ENCODE data around the gene LOXL1.

The LOXL1 gene

GRCh38 chr15:73949496-73949895, 23.2 kb downstream of the LOXL1 start:
- Histone ChIP-seq H3K4me3 (ENCODE audit: low read depth, low read length) (no peak overlapping the region), H3K36me3 (no peaks in the 10 kb centered on the region), H3K27me3 (no peaks in the 10 kb centered on the region), H3K4me1 (peaks cover 21% of the 10 kb centered on the region), H3K9me3 (no peaks in the 10 kb centered on the region)
- DNase-seq: no peak
- no peak for TF ChIP-seq CTCF (IDR thresholded peaks at IDR 0.05; ENCODE audit: low read depth, low read length)

- Histone ChIP-seq H3K9me3 (no peaks in the 10 kb centered on the region), H3K4me3 (ENCODE audit: low read depth, low read length) (no peak overlapping the region), H3K27me3 (no peaks in the 10 kb centered on the region), H3K4me1 (peaks cover 16% of the 10 kb centered on the region), H3K36me3 (no peaks in the 10 kb centered on the region)
- no peak for TF ChIP-seq CTCF (IDR thresholded peaks at IDR 0.05; ENCODE audit: low read depth, low read length)
- DNase-seq: no peak
Measured at GRCh38 chr15:73950479-73950830, 24.2 kb downstream of the LOXL1 start.

- Histone ChIP-seq H3K4me3 (ENCODE audit: low read depth, low read length) (no peak overlapping the region), H3K27me3 (no peaks in the 10 kb centered on the region), H3K36me3 (no peaks in the 10 kb centered on the region), H3K4me1 (peaks cover 16% of the 10 kb centered on the region), H3K9me3 (no peaks in the 10 kb centered on the region)
- DNase-seq: peak; percentile 97
- TF ChIP-seq CTCF (IDR thresholded peaks at IDR 0.05; ENCODE audit: low read depth, low read length): peak; percentile 90
Measured at GRCh38 chr15:73950831-73951561, 24.7 kb downstream of the LOXL1 start.

- no peaks in the 10 kb centered on the region for H3K27me3 ChIP-seq
- H3K4me1 ChIP-seq: peaks cover 16% of the 10 kb centered on the region
- no peaks in the 10 kb centered on the region for H3K36me3 ChIP-seq
- no peak overlapping the region for H3K4me3 ChIP-seq (ENCODE audit: low read depth, low read length)
- DNase-seq: no peak
- TF ChIP-seq CTCF (IDR thresholded peaks at IDR 0.05; ENCODE audit: low read depth, low read length): no peak
- no peaks in the 10 kb centered on the region for H3K9me3 ChIP-seq
Measured at GRCh38 chr15:73951601-73952000, 25.3 kb downstream of the LOXL1 start.

- H3K36me3 ChIP-seq: no peaks in the 10 kb centered on the region
- no peaks in the 10 kb centered on the region for H3K27me3 ChIP-seq
- H3K9me3 ChIP-seq: no peaks in the 10 kb centered on the region
- H3K4me1 ChIP-seq: peaks cover 16% of the 10 kb centered on the region
- TF ChIP-seq CTCF (IDR thresholded peaks at IDR 0.05; ENCODE audit: low read depth, low read length): no peak
- H3K4me3 ChIP-seq (ENCODE audit: low read depth, low read length): no peak overlapping the region
- DNase-seq: no peak
Measured at GRCh38 chr15:73952171-73952912, 26.1 kb downstream of the LOXL1 start.

Data from BE2C (cell line).